ENCODE data around the gene ZNF544.
A peak's percentile ranks its signal among the peaks of the same experiment; 100 is the strongest.

Gene ZNF544

GRCh38 chr19:58217607-58218391, 10.9 kb upstream of the ZNF544 start:
- Histone ChIP-seq H3K27ac (no peak overlapping the region), H3K4me3 (no peak overlapping the region)
- DNase-seq (ENCODE audit: low spot score) = no peak
- TF ChIP-seq CTCF (IDR thresholded peaks at IDR 0.05) = no peak

GRCh38 chr19:58218899-58219298, 9.8 kb upstream of the ZNF544 start:
- no peak for DNase-seq (ENCODE audit: low spot score)
- TF ChIP-seq CTCF (IDR thresholded peaks at IDR 0.05) = no peak
- Histone ChIP-seq H3K27ac (no peak overlapping the region), H3K4me3 (no peak overlapping the region)

GRCh38 chr19:58227964-58228584, 640 bp upstream of the ZNF544 start:
- H3K4me3 ChIP-seq = peak overlapping the region; percentile 89
- DNase-seq (ENCODE audit: low spot score) = no peak
- TF ChIP-seq CTCF (IDR thresholded peaks at IDR 0.05) = no peak
- peak overlapping the region; percentile 46 to 76 for H3K27ac ChIP-seq

- Histone ChIP-seq H3K4me3 (peak overlapping the region; percentile 89), H3K27ac (peak overlapping the region in 1 of 2 donors; percentile 76)
- DNase-seq (ENCODE audit: low spot score) = no peak
- no peak for TF ChIP-seq CTCF (IDR thresholded peaks at IDR 0.05)
These were observed 533 bp downstream of the ZNF544 start for GRCh38 chr19:58229255-58229639.

GRCh38 chr19:58237324-58237723, 8.6 kb downstream of the ZNF544 start:
- TF ChIP-seq CTCF (IDR thresholded peaks at IDR 0.05) = no peak
- no peak for DNase-seq (ENCODE audit: low spot score)
- H3K4me3 ChIP-seq = peak overlapping the region; percentile 7

GRCh38 chr19:58243351-58243750, 14.6 kb downstream of the ZNF544 start:
- no peak for DNase-seq (ENCODE audit: low spot score)
- Histone ChIP-seq H3K27ac (no peak overlapping the region), H3K4me3 (no peak overlapping the region)
- no peak for TF ChIP-seq CTCF (IDR thresholded peaks at IDR 0.05)

More at GRCh38 chr19:58237324-58237723, 8.6 kb downstream of the ZNF544 start:
- no peak overlapping the region for H3K27ac ChIP-seq

- no peak for TF ChIP-seq CTCF (IDR thresholded peaks at IDR 0.05)
- peak overlapping the region; percentile 30 for H3K4me3 ChIP-seq
- H3K27ac ChIP-seq = no peak overlapping the region
- no peak for DNase-seq (ENCODE audit: low spot score)
These were observed 20.2 kb downstream of the ZNF544 start for GRCh38 chr19:58248886-58249285.
